Activated CD4-positive, alpha-beta memory T cell treated with anti-CD3 and anti-CD28 coated beads, Interleukin-2, amount 10 ng/mL, durations not matched to agents 7 days and 5 days (primary cell): ENCODE data around the gene CFAP20DC. TPM values are rescaled to one million over a fixed set of nuclear protein-coding genes. Genes with fewer than 3 reads are reported as not detected.

ENCODE experiments used
- CTCF ChIA-PET: fragments of 350-600 bp; sonication (Branson Sonifier 250); formaldehyde crosslinking; loops from one replicate; lab custom pipeline; 2021; ENCODE audit warnings: antibody characterized with exemption, inconsistent platforms; lab: Charles Lee
- POLR2A ChIA-PET: fragments of 350-600 bp; sonication (Branson Sonifier 250); formaldehyde crosslinking; loops from one replicate; lab custom pipeline; 2021; ENCODE audit warnings: antibody characterized with exemption; lab: Charles Lee
- DNase-seq: peaks from one replicate; pipeline ENCODE4 v3.0.0-alpha.2; 2020
- H3K27ac Mint-ChIP-seq: one replicate; pipeline ENCODE4 v1.8.0; 2021; ENCODE audit warnings: mild to moderate bottlenecking, mixed read lengths
- H3K27me3 Mint-ChIP-seq: one replicate; pipeline ENCODE4 v1.8.0; 2021; ENCODE audit warnings: mixed read lengths
- H3K36me3 Mint-ChIP-seq: one replicate; pipeline ENCODE4 v1.8.0; 2021; ENCODE audit warnings: low read depth, mixed read lengths
- H3K4me1 Mint-ChIP-seq: one replicate; pipeline ENCODE4 v1.8.0; 2021; ENCODE audit warnings: mixed read lengths
- H3K4me3 Mint-ChIP-seq: one replicate; pipeline ENCODE4 v1.8.0; 2021; ENCODE audit warnings: mild to moderate bottlenecking, mixed read lengths
- H3K9me3 Mint-ChIP-seq: one replicate; pipeline ENCODE4 v1.8.0; 2021; ENCODE audit warnings: mixed read lengths
- total RNA-seq, 2 experiments: library from RNA; stranded (reverse); gene quantifications; one replicate each; pipeline ENCODE4 v1.2.3, GENCODE V29; 2021

Gene CFAP20DC
- total RNA-seq, 2 experiments from 2014 or later: 1.4 to 2.2 TPM

DNA sequence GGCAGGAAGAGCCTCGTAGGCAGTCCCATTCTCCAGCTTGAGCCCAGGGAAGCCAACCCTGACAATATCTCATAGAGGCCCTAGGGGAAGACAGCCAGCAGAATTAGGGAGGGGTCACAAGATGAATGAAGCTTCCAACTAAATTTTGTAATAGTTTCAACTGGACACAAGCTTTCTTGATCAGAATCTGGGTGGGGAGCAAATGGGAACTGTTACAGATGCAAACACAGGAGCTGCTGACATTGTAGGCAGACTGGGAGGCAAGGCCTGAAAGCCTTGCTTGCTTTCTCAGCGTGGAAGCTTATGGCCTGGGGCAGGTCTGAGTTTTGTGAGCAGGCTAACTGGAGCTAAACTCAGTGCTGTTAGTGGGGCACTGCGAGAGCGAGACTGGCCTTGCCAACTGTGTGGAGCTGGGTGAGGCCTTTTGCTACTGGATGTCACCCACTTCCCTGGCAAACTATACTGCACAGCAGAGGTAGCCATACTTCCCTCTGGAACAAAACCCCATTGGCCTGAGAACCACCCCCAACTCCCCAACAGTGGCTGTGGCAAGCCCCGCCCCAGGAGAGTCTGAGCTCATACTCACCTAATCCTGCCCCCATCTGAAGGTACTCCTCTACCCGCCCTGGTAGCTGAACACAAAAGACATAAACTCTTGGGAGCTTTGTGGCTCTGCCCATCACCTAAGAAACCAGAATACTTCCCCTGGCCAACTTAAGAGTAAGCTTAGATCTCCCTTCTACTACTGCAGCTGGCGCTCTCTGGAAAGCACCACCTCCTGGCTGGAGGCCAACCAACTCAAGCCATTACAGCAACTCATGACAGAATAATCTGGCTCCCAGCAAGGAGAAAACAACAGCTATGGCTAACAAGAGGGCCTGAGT is 42.9 kb downstream of the CFAP20DC start:
- CTCF ChIA-PET: interaction anchor here (0.6 kb wide), 1 partner anchor 9 kb away, joined by 3 read pairs; no protein-coding TSS in a partner anchor
- Mint-ChIP-seq H3K4me3 (no peak overlapping the region), H3K27ac (no peak overlapping the region), H3K9me3 (peaks cover 7% of the 10 kb centered on the region), H3K36me3 (no peaks in the 10 kb centered on the region), H3K27me3 (peaks cover 2% of the 10 kb centered on the region), H3K4me1 (no peaks in the 10 kb centered on the region)
- POLR2A ChIA-PET: no interaction called here
- no peak for DNase-seq

DNA sequence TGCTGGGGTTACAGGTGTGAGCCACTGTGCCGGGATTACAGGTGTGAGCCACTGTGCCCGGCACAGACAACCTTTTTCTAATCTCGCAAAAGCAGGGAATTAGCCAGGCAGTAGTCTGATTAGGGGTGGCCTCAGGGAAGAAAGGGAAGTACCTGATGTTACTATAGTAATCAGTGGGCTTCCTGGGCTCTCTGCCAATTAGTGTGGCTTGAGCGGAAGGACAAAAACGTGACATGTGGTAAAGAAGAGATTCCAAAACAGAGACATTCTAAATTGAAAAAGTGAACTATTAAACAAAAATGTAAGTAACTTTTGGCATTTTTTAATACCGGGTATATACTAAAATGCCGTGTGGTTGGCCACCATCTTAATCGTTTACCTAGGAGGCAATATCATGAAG is 48.1 kb downstream of the CFAP20DC start:
- ChIA-PET CTCF (no interaction called here), POLR2A (no interaction called here)
- Mint-ChIP-seq H3K27me3 (peaks cover 2% of the 10 kb centered on the region), H3K36me3 (no peaks in the 10 kb centered on the region), H3K9me3 (no peaks in the 10 kb centered on the region), H3K4me1 (peaks cover 9% of the 10 kb centered on the region), H3K27ac (no peak overlapping the region), H3K4me3 (no peak overlapping the region)
- no peak for DNase-seq

DNA sequence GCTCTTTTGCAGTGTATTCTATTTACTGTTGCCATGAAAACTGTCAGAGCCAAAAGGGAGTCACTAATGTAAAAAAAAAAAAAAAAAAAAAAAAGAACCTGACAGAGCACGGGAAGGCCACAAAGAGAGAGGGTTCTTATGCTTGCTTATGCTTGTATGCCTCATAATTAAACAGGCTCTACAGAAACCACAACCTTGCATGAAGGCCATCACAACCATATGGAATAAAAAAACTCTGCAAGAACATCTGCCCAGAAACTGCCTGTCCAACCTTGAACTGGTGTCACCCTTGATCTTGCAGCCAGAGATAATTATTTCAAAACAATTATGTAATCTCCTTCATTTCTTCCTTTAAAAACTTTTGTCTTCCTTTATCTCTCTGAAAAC is 50.1 kb downstream of the CFAP20DC start:
- Mint-ChIP-seq H3K4me3 (no peak overlapping the region), H3K4me1 (peaks cover 9% of the 10 kb centered on the region), H3K9me3 (no peaks in the 10 kb centered on the region), H3K27me3 (peaks cover 2% of the 10 kb centered on the region), H3K36me3 (no peaks in the 10 kb centered on the region), H3K27ac (no peak overlapping the region)
- DNase-seq: no peak
- ChIA-PET CTCF (no interaction called here), POLR2A (no interaction called here)

DNA sequence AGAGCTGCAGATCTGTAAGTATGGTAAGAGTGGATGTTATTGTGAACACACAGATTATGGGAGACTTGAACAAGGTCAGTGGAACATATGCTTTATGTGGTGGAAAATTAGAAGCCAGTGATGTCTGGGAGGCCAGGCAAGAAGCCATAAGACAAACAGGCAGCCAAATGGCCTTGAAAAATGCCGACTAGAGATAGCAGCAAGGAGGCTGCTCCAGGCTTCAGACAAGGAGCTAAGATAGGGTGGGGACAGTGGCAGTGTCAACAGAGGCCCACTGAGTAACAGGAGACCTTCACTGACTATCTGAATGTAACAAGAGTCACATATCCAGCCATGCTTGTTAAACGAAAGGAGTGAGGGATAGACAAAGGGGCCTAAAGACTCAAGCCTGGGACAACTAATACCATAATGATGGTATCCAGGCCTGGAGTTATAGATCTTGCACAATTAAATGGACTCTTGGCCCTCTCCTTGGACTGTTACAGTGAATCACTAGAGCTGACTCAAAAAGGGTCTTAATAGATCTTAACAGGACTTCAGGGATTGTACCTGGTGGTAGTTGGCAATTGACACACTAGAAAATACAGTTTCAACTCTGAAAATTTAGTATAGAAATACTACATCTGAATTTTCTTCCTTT is 50.6 kb downstream of the CFAP20DC start:
- Mint-ChIP-seq H3K27ac (no peak overlapping the region), H3K9me3 (no peaks in the 10 kb centered on the region), H3K4me1 (peaks cover 9% of the 10 kb centered on the region), H3K4me3 (no peak overlapping the region), H3K36me3 (no peaks in the 10 kb centered on the region), H3K27me3 (peaks cover 2% of the 10 kb centered on the region)
- DNase-seq: no peak
- ChIA-PET POLR2A (interaction anchor here (0.8 kb wide), 1 partner anchor 32 kb away, joined by 3 read pairs; no protein-coding TSS in a partner anchor), CTCF (interaction anchor here (1.9 kb wide), 1 partner anchor 53 kb away, joined by 11 read pairs; no protein-coding TSS in a partner anchor)

DNA sequence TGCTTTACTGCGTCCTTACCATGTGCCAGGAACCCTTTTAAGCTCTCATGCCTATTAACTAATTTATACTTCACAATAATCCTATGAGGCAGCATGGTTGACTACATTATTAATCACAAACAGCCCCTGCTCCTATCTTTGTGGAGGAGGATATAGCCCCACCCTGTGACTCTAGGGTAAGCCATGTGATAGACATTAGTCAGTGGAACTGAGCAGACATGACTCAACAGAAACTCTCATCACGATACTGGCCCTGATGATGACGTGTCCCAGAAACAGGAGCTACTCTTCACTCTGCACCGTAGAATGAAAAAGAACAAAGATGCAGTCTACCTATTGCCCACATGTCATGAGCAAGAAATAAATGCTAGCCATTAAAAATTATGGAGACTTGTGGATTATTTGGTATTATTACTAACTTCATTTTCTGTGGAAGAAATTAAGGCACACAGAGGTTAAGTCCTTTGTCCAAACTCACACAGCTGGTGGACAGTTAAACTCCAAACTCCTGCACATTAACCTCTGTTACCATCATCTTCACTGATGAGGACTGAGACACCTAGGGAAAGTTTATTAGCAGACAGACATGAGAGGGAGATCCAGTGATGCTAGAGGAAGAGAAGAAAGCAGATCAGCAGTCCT is 51.2 kb downstream of the CFAP20DC start:
- DNase-seq: peak; percentile 30
- ChIA-PET POLR2A (interaction anchor here (0.8 kb wide), 1 partner anchor 33 kb away, joined by 3 read pairs; no protein-coding TSS in a partner anchor), CTCF (interaction anchor here (1.6 to 1.9 kb wide), 2 partner anchors 54 to 174 kb away, joined by 5 to 11 read pairs; no protein-coding TSS in a partner anchor)
- Mint-ChIP-seq H3K27me3 (peaks cover 2% of the 10 kb centered on the region), H3K4me3 (no peak overlapping the region), H3K36me3 (no peaks in the 10 kb centered on the region), H3K4me1 (peaks cover 9% of the 10 kb centered on the region), H3K27ac (no peak overlapping the region), H3K9me3 (no peaks in the 10 kb centered on the region)

DNA sequence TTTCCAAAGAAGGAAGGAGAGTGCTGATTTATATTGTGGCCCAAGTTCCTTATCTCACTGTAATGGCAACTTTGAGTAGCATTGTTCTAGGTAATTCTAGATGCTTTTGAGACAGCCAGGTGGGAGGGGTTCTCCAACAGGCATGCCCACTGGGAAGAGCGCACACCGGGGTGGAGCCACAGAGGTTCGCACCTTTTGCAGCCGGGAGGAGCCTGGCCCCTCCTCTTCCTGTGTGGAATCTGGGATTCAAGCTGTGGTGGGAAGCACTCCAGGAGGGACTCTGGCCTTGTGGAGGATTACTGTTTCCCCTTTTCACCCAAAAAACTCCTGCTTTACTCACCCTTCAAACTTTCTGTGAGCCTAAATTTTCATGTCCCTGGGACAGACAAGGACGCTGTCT is 53.1 kb downstream of the CFAP20DC start:
- ChIA-PET POLR2A (interaction anchor here (1.5 kb wide), 1 partner anchor 51 kb away, joined by 3 read pairs; no protein-coding TSS in a partner anchor), CTCF (interaction anchor here (1.2 to 1.3 kb wide), 2 partner anchors 10 to 56 kb away, joined by 3 to 7 read pairs; no protein-coding TSS in a partner anchor)
- peaks cover 9% of the 10 kb centered on the region for H3K4me1 Mint-ChIP-seq
- H3K27ac Mint-ChIP-seq: no peak overlapping the region
- no peaks in the 10 kb centered on the region for H3K9me3 Mint-ChIP-seq
- H3K27me3 Mint-ChIP-seq: peaks cover 4% of the 10 kb centered on the region
- no peaks in the 10 kb centered on the region for H3K36me3 Mint-ChIP-seq
- DNase-seq: no peak
- H3K4me3 Mint-ChIP-seq: no peak overlapping the region

DNA sequence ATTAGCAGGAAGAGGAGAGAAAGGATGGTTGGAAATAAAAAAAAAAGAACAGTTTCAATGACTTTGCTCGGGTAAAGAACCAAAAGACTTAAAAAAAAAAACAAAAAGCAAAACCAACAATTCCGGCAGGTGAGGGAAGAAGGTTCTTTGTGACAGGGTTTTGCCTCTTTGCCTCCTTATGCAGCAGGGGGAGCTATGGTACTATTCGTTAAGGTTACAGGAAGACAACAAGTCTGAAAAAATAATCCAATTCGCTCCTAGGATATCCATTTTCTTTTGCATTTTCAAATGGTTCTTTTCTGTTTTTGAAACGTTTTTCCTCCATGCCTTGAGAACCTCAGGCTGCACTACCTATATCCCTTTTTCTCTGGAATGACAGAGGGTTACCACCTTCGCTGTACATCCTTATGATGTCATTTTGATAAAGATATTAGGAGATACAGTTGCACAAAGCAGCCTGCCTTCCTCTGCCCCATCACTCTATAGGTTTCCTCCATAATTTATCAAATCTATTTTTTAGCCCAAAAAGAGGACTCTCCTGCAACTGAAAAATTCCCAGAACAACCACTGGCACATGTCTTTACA is 55.0 kb downstream of the CFAP20DC start:
- DNase-seq: peak; percentile 25
- Mint-ChIP-seq H3K36me3 (no peaks in the 10 kb centered on the region), H3K27me3 (peaks cover 4% of the 10 kb centered on the region), H3K4me3 (no peak overlapping the region), H3K27ac (no peak overlapping the region), H3K9me3 (no peaks in the 10 kb centered on the region), H3K4me1 (peaks cover 9% of the 10 kb centered on the region)
- ChIA-PET POLR2A (no interaction called here), CTCF (interaction anchor here (0.6 to 2.9 kb wide), 5 partner anchors 19 to 863 kb away, joined by 3 to 25 read pairs (median 4); no protein-coding TSS in a partner anchor)

DNA sequence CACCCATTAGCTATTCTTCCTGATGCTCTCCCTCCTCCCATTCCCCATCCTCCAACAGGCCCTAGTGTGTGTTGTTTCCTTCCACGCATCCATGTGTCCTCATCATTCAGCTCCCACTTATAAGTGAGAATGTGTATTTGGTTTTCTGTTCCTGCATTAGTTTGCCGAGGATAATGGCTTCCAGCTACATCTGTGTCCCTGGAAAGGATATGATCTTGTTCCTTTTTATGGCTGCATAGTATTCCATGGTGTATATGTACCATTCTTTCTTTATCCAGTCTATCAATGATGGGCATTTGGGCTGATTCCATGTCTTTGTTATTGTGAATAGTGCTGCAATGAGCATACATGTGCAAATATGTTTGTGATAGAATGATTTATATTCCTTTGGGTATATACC is 56.3 kb downstream of the CFAP20DC start:
- no peak overlapping the region for H3K4me3 Mint-ChIP-seq
- CTCF ChIA-PET: interaction anchor here (2.9 kb wide), 1 partner anchor 60 kb away, joined by 25 read pairs; no protein-coding TSS in a partner anchor
- no peaks in the 10 kb centered on the region for H3K36me3 Mint-ChIP-seq

DNA sequence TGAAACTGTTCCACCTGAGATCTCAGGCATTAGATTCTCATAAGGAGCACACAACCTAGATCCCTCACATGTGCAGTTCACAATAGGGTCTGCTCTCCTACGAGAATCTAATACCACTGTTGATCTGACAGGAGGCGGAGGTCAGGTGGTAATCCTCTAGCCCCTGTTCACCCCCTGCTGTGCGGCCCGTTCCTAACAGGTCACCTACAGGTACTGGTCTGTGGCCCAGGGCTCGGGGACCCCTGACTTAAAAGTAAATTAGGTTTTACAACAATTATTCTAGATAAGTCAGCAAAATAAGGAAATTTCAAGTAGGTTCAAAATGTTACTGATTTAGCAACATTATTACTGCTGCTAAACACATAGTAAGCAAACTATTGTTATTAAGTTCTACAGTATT is 58.2 kb downstream of the CFAP20DC start:
- no peaks in the 10 kb centered on the region for H3K36me3 Mint-ChIP-seq
- POLR2A ChIA-PET: no interaction called here
- CTCF ChIA-PET: interaction anchor here (1.2 kb wide), 1 partner anchor 167 kb away, joined by 3 read pairs; no protein-coding TSS in a partner anchor
- no peaks in the 10 kb centered on the region for H3K4me1 Mint-ChIP-seq
- peaks cover 7% of the 10 kb centered on the region for H3K27me3 Mint-ChIP-seq
- DNase-seq: no peak
- no peak overlapping the region for H3K4me3 Mint-ChIP-seq
- H3K27ac Mint-ChIP-seq: no peak overlapping the region
- no peaks in the 10 kb centered on the region for H3K9me3 Mint-ChIP-seq

More for the DNA sequence above, 56.3 kb downstream of the CFAP20DC start:
- Mint-ChIP-seq H3K4me1 (peaks cover 4% of the 10 kb centered on the region), H3K9me3 (no peaks in the 10 kb centered on the region), H3K27me3 (peaks cover 4% of the 10 kb centered on the region), H3K27ac (no peak overlapping the region)
- DNase-seq: no peak
- POLR2A ChIA-PET: no interaction called here

DNA sequence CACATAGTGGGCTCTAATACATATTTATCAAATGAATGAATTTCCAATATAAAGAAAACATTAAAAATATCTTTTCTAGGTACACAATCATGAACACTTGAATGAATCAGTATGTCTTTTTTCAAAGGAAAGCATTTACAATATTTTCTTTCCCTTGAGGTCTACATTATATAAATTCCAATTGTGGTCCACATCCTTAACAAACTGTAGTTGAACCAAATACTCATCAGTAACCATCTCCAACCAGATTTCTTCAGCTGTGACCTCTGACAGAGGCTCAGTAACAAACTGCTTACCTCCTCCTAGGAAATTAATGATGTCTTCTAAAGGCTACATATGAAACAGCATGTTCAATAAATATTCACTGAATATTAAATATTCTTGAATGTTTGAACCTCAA is 58.8 kb downstream of the CFAP20DC start:
- ChIA-PET CTCF (interaction anchor here (1.2 kb wide), 1 partner anchor 166 kb away, joined by 3 read pairs; no protein-coding TSS in a partner anchor), POLR2A (no interaction called here)
- no peak for DNase-seq
- H3K4me3 Mint-ChIP-seq: no peak overlapping the region
- peaks cover 7% of the 10 kb centered on the region for H3K27me3 Mint-ChIP-seq
- H3K9me3 Mint-ChIP-seq: no peaks in the 10 kb centered on the region
- no peaks in the 10 kb centered on the region for H3K4me1 Mint-ChIP-seq
- H3K27ac Mint-ChIP-seq: no peak overlapping the region
- no peaks in the 10 kb centered on the region for H3K36me3 Mint-ChIP-seq

DNA sequence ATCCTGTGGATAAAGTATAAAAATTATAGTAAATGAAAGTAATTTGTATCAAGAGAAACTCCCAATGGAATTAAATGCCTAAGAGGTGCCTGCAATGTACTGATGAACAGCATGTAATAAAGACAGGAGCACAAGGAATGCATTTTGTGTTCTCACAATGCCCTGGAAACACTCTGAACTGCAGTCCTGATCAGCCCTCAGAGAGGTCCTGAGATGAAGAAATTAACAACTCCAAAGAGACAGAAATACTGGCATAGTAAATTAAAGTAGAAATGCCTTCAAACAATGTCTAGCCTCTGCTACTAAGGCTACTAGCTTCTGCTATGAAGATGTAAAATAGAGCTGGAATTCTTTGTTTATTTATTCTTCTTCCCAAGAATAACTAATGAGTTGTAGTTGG is 59.9 kb downstream of the CFAP20DC start:
- no peak overlapping the region for H3K4me3 Mint-ChIP-seq
- POLR2A ChIA-PET: no interaction called here
- no peaks in the 10 kb centered on the region for H3K36me3 Mint-ChIP-seq
- no peaks in the 10 kb centered on the region for H3K9me3 Mint-ChIP-seq
- no peak for DNase-seq
- no peak overlapping the region for H3K27ac Mint-ChIP-seq
- no peaks in the 10 kb centered on the region for H3K4me1 Mint-ChIP-seq
- H3K27me3 Mint-ChIP-seq: peaks cover 9% of the 10 kb centered on the region
- CTCF ChIA-PET: no interaction called here

DNA sequence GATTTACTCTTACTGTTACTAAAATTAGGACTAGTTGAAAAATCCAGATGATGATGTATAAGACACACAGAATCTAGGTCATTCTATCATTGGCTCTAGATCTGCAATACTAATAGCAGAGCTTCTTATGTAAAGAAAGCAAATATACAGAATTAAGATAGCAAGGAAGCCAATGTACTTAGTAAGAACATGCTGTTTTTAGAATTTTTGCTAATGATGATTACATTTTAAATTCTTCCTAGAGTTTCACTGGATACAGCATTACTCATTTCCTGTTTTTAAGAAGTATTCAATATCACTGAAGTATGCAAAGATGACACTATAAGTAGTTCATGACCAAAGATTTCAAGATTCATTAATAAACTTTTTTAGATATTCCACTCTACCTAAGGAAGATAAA is 60.7 kb downstream of the CFAP20DC start:
- Mint-ChIP-seq H3K4me3 (no peak overlapping the region), H3K27ac (no peak overlapping the region), H3K27me3 (peaks cover 9% of the 10 kb centered on the region), H3K4me1 (no peaks in the 10 kb centered on the region), H3K9me3 (no peaks in the 10 kb centered on the region), H3K36me3 (no peaks in the 10 kb centered on the region)
- ChIA-PET POLR2A (no interaction called here), CTCF (interaction anchor here (0.8 kb wide), 1 partner anchor 64 kb away, joined by 3 read pairs; no protein-coding TSS in a partner anchor)
- no peak for DNase-seq
